Measurements from ENCODE around the gene OTUD7B.

Gene OTUD7B

DNA sequence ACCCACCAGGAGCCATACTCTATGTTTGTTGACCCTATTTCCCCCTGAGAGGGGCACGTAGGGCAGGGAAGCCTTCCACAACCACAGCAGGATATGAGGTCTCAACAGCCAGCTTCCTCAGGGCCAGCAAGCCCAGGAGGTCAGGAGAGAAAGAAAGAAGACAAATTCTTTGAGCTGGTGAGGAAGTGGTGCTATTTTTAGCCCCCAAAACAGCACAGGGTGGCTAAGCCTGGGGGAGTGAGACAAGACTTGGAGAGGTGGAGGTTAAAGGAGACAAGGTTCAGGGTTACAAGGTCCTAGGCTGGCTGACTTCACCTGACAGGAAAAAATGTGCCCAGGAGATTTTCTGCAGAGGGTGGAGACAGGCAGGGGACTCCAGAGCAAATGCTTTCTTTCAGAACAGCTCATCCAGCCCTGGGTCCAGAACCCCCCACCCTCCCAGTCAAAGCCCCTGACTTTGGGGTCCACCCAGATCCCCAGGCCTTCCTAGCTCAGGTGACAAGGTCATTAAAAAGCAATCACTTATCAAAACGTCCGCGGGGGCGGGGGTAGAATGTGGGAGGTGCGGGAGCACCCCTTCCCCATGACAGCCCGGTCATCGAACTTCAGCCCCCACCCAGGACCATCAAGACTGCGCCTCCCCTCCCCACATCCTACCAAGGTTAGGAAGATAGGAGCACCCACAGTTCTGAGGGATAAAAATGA lies 94.2 kb downstream of the OTUD7B start:
- no peak for DNase-seq (ENCODE audit: extremely low read depth, low read depth)
- peak overlapping the region; percentile 75 for H3K4me3 ChIP-seq (replicated peaks; ENCODE audit: low read depth, low read length)
- TF ChIP-seq, protein P1, sequence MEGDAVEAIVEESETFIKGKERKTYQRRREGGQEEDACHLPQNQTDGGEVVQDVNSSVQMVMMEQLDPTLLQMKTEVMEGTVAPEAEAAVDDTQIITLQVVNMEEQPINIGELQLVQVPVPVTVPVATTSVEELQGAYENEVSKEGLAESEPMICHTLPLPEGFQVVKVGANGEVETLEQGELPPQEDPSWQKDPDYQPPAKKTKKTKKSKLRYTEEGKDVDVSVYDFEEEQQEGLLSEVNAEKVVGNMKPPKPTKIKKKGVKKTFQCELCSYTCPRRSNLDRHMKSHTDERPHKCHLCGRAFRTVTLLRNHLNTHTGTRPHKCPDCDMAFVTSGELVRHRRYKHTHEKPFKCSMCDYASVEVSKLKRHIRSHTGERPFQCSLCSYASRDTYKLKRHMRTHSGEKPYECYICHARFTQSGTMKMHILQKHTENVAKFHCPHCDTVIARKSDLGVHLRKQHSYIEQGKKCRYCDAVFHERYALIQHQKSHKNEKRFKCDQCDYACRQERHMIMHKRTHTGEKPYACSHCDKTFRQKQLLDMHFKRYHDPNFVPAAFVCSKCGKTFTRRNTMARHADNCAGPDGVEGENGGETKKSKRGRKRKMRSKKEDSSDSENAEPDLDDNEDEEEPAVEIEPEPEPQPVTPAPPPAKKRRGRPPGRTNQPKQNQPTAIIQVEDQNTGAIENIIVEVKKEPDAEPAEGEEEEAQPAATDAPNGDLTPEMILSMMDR (IDR thresholded peaks at IDR 0.05; ENCODE audit: low read depth, low read length, missing control alignments) = no peak

DNA sequence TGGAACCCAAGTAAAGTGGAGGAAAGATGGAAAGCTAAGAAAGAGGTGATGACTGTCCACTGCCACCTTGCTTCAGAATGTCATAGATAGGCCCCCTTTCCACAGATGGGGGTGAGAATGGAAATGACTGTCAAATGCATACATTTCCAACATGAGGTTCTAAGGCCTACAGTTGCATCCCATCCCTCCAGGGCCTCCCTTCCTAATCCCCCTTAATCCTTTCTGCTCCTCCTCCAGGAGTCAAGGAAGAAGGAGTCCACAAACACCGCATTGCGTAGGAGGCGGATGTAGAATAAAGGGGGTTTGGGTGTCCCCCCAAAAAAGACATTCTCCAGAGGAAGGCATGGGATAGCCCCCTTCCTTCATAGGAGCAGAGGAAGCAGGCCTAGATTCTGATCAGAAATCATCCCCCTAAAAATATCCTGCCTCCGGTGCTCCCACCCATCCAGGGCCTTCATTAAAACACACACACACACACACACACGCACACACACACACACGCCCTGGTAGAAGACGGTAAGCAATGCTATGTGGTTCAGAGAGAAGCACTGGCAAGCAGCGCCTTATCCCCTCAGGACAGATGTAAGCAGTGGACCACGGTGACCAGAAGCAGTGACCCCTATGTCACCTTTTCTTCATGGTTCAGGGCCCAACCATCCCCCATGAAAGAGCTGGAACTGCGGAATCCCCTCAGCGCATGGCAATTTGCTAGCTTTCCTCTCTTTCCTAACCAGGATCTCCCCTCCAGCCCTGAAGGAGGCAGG lies 94.9 kb downstream of the OTUD7B start:
- no peak for DNase-seq (ENCODE audit: extremely low read depth, low read depth)
- H3K4me3 ChIP-seq (replicated peaks; ENCODE audit: low read depth, low read length) = no peak overlapping the region
- TF ChIP-seq, protein P1 (IDR thresholded peaks at IDR 0.05; ENCODE audit: low read depth, low read length, missing control alignments) = no peak

DNA sequence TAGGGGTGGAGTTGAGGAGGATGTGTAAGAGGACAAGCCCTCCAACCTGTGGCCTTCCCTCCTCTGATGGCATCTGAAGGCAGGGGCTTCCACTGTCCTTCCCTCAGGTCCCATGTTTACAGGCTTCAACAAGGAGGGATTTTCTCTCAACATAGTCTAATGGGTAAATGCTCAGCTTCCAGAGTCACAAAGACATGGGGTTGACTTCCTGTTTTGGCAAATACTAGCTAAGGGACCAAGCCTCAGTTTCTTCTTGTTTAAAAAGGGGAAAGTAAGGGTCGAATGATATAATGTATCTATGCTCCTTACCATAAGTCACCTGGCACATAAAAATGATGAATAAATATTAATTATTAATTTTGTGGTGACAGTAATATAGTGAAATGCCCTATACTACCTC lies 96.0 kb downstream of the OTUD7B start:
- no peak for DNase-seq (ENCODE audit: extremely low read depth, low read depth)
- no peak overlapping the region for H3K4me3 ChIP-seq (replicated peaks; ENCODE audit: low read depth, low read length)
- TF ChIP-seq, protein P1 (IDR thresholded peaks at IDR 0.05; ENCODE audit: low read depth, low read length, missing control alignments) = no peak

DNA sequence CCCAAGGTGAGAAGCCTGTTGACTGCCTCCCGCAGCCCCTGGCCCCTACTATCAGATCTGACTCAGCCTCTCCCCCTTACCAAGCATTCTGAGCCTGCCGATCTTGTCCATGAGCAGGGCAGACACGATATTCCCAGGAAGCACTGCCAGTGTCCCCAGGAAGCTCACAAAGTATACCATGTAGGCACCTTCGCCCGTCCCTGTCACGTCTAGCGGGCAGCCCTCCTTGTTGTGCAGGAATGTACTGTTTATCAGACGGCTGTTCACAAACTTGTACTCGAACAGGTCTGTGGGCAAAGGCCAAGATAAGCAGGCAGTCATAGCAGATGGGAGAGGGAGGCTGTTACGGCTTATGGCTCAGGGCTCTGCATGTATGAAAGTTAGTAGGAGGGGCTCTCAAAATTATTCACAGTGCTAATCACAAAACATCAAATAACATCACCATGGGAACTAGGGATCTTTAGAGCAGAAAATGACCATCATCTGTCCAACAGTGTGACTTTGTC lies 103.9 kb downstream of the OTUD7B start:
- TF ChIP-seq, protein P1 (IDR thresholded peaks at IDR 0.05; ENCODE audit: low read depth, low read length, missing control alignments) = no peak
- H3K4me3 ChIP-seq (replicated peaks; ENCODE audit: low read depth, low read length) = no peak overlapping the region
- DNase-seq (ENCODE audit: extremely low read depth, low read depth) = no peak

DNA sequence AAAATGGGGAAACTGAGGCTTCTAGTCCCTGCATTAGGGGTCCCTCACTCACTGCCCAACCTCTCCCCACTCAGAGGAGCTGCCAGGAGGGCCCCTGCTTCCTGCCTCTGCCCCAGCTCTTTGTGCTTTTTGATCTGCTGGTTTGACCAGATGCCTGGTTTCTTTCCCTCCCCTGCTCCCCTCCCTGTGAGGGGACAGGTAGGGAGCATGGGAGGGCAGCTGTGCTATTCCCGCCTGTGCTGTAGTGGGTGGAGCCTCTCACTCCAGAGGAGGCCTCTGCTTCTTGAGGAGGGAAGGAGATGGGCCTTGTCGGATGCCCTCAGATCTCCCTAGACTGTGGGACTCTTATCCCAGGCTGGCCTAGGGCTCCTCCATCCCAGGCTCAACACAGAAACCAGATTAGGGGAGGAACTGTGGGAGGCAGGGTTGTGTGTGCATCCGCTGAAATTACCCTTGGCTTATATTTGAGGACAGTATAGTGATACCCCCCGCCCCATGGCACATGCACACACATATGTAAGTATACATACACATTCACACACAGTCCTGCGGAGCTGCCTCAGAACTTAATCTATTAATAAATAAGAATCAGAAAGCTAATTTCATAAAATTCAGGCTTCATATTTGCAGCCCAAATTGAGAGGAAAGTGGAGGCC lies 106.6 kb downstream of the OTUD7B start:
- TF ChIP-seq, protein P1 (IDR thresholded peaks at IDR 0.05; ENCODE audit: low read depth, low read length, missing control alignments) = no peak
- DNase-seq (ENCODE audit: extremely low read depth, low read depth) = no peak
- no peak overlapping the region for H3K4me3 ChIP-seq (replicated peaks; ENCODE audit: low read depth, low read length)

DNA sequence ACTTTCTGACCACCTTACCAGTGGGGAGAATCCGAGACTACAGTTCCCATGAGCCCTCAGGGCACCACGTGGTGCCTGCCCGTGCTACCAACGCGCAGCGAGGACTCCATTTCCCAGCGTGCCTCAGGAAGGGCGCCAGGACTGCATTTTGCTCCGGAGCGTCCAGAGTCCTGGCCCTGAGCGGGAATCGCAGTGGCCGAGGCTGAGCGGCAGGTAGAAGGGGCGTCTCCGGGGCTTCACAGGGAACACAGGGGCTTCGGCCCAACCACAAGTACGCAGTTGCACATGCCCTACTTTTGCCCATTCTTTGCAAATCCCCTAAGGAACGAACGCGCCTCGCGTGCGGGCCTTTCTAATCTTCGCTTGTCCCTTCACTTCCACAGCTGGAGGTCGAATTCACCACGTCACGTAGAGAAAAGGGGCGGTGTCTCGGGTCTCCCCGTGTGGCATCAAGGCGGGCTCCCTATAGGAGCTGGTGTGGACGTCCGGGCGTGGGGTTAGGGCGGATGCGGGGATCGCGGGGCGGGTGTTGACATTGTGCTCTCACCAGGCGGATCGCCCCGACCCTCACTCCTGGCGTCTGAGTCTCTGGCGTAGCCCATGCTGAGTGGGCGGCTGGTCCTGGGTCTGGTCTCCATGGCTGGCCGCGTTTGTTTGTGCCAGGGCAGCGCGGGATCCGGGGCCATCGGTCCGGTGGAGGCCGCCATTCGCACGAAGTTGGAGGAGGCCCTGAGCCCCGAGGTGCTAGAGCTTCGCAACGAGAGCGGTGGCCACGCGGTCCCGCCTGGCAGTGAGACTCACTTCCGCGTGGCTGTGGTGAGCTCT lies 110.9 kb downstream of the OTUD7B start, which contains the start of gene BOLA1:
TSS of gene BOLA1 (plus strand) at position 109 of the 825 bp plus-strand sequence. CDS start at position 601, 492 bp downstream.
- peak within 1 kb of the TSS; percentile 61 for H3K4me3 ChIP-seq (replicated peaks; ENCODE audit: low read depth, low read length)
- DNase-seq (ENCODE audit: extremely low read depth, low read depth) = peak; percentile 81
- TF ChIP-seq, protein P1 (IDR thresholded peaks at IDR 0.05; ENCODE audit: low read depth, low read length, missing control alignments) = no peak
